Breast epithelium (tissue), 3 donors: ENCODE measurements around the gene SMIM3.

Experiments
- CTCF ChIP-seq, 3 donors: fragments of 450-650 bp; IDR thresholded peaks; one replicate each; pipeline ENCODE4 v1.5.1; 2016 to 2017; ENCODE audit warnings: antibody characterized with exemption in 3 of 3, mild to moderate bottlenecking in 3 of 3, moderate library complexity in 3 of 3
- POLR2AphosphoS5 ChIP-seq, 3 donors: sonication (generic); formaldehyde crosslinking; IDR thresholded peaks; one replicate each; pipeline ENCODE4 v1.6.1; 2017; ENCODE audit warnings: antibody characterized with exemption in 3 of 3

GRCh38 chr5:150780187-150780692 is 1.7 kb downstream of the SMIM3 start:
- TF ChIP-seq CTCF (IDR thresholded peaks at IDR 0.05) (no peak), POLR2AphosphoS5 (IDR thresholded peaks at IDR 0.05) (peak; percentile 43 to 62 (median 62))
